RWPE2 (cell line): ENCODE results near the gene TICAM2.

ENCODE experiments used
- ATAC-seq: fragments of 200-7000 bp; cut with Tn5 transposase; 3 replicates; pipeline ENCODE4 v1.9.1; 2021; ENCODE audit warnings: low read depth
- DNase-seq: peaks from one replicate; pipeline ENCODE4 v3.0.0-alpha.2; 2020; ENCODE audit warnings: low spot score
- H3K27ac ChIP-seq: fragments of 450-650 bp; 2 replicates; pipeline ENCODE4 v1.5.1; 2017; ENCODE audit warnings: mild to moderate bottlenecking; ENCODE audit not compliant: poor library complexity, severe bottlenecking
- H3K27me3 ChIP-seq: fragments of 250-450 bp; sonication (Bioruptor Pico); 2 replicates; pipeline ENCODE4 v1.5.1; 2021; ENCODE audit warnings: mild to moderate bottlenecking, moderate library complexity; ENCODE audit not compliant: insufficient read depth, poor library complexity, severe bottlenecking
- H3K36me3 ChIP-seq: fragments of 250-450 bp; sonication (Bioruptor Pico); 2 replicates; pipeline ENCODE4 v1.5.1; 2020; ENCODE audit warnings: low read depth, mild to moderate bottlenecking, moderate library complexity
- H3K4me1 ChIP-seq: fragments of 250-450 bp; sonication (Bioruptor Pico); 2 replicates; pipeline ENCODE4 v1.5.1; 2021; ENCODE audit warnings: mild to moderate bottlenecking, moderate library complexity; ENCODE audit not compliant: insufficient read depth, poor library complexity, severe bottlenecking
- H3K4me3 ChIP-seq: fragments of 250-450 bp; sonication (Bioruptor Pico); 2 replicates; pipeline ENCODE4 v1.5.1; 2021; ENCODE audit warnings: mild to moderate bottlenecking, moderate library complexity; ENCODE audit not compliant: severe bottlenecking
- H3K9me3 ChIP-seq: fragments of 250-450 bp; sonication (Bioruptor Pico); 2 replicates; pipeline ENCODE4 v1.5.1; 2021; ENCODE audit warnings: mild to moderate bottlenecking, moderate library complexity; ENCODE audit not compliant: severe bottlenecking
- TF ChIP-seq, protein P1 (sequence below): fragments of 450-650 bp; IDR thresholded peaks from one replicate; pipeline ENCODE4 v1.5.1; 2017; ENCODE audit warnings: mild to moderate bottlenecking, moderate library complexity; ENCODE audit not compliant: poor library complexity, severe bottlenecking

TICAM2 gene

DNA sequence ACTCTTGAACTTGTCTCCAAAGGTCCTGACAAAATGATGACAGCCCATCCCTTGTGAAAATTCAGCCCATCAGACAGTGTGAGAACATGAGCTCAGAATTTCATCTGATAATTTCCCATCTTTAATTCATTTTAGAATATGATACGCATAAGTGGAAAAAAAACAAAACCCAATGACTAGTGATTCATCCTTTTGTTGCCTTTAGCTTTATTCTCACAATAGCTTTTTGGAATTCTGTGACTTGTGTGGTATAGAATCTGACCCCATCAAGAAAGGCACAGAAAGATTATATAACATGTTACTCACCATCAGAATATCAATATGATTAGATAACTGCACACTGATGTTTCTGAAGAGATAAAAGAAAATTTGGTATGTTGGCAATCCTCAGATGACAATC, 39.7 kb upstream of the TICAM2 start:
- Histone ChIP-seq H3K27ac (no peak overlapping the region), H3K9me3 (no peaks in the 10 kb centered on the region), H3K36me3 (no peaks in the 10 kb centered on the region), H3K4me1 (no peaks in the 10 kb centered on the region), H3K27me3 (no peaks in the 10 kb centered on the region), H3K4me3 (no peak overlapping the region)
- DNase-seq (no peak), ATAC-seq (no peak)
- TF ChIP-seq, protein P1, sequence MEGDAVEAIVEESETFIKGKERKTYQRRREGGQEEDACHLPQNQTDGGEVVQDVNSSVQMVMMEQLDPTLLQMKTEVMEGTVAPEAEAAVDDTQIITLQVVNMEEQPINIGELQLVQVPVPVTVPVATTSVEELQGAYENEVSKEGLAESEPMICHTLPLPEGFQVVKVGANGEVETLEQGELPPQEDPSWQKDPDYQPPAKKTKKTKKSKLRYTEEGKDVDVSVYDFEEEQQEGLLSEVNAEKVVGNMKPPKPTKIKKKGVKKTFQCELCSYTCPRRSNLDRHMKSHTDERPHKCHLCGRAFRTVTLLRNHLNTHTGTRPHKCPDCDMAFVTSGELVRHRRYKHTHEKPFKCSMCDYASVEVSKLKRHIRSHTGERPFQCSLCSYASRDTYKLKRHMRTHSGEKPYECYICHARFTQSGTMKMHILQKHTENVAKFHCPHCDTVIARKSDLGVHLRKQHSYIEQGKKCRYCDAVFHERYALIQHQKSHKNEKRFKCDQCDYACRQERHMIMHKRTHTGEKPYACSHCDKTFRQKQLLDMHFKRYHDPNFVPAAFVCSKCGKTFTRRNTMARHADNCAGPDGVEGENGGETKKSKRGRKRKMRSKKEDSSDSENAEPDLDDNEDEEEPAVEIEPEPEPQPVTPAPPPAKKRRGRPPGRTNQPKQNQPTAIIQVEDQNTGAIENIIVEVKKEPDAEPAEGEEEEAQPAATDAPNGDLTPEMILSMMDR, result no peak

- ATAC-seq (no peak), DNase-seq (no peak)
- H3K4me3 ChIP-seq, result no peak overlapping the region
- TF ChIP-seq, protein P1, result no peak
- H3K36me3 ChIP-seq, result no peaks in the 10 kb centered on the region
- H3K9me3 ChIP-seq, result no peaks in the 10 kb centered on the region
- no peak overlapping the region for H3K27ac ChIP-seq
- H3K27me3 ChIP-seq, result no peaks in the 10 kb centered on the region
- H3K4me1 ChIP-seq, result no peaks in the 10 kb centered on the region
Observed at GRCh38 chr5:115640274-115640673, 38.0 kb upstream of the TICAM2 start.

DNA sequence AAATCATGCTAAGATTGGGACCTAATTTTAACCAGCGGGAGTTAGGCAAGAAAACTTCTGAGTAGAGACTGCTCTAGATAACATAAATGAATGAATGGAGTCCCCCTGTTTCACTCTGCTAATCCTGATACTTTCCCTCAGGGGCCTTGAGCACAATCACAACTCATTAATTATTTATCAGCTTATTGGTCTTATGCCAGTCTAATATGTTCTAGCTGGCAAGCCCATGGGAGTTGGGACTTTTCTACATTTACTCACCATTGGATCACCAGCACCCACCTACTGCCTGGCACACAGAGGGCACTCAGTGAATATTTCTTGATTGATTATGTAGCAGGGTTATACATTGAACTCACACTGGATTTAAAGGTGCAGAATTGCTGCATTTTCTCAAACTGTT, 37.1 kb upstream of the TICAM2 start:
- DNase-seq (no peak), ATAC-seq (no peak)
- no peak overlapping the region for H3K27ac ChIP-seq
- H3K36me3 ChIP-seq, result no peaks in the 10 kb centered on the region
- no peaks in the 10 kb centered on the region for H3K27me3 ChIP-seq
- no peaks in the 10 kb centered on the region for H3K9me3 ChIP-seq
- H3K4me1 ChIP-seq, result peaks cover 3% of the 10 kb centered on the region
- no peak overlapping the region for H3K4me3 ChIP-seq
- TF ChIP-seq, protein P1, result no peak

- TF ChIP-seq, protein P1, result no peak
- DNase-seq (no peak), ATAC-seq (no peak)
- H3K36me3 ChIP-seq, result no peaks in the 10 kb centered on the region
- no peaks in the 10 kb centered on the region for H3K27me3 ChIP-seq
- no peak overlapping the region for H3K4me3 ChIP-seq
- H3K27ac ChIP-seq, result no peak overlapping the region
- no peaks in the 10 kb centered on the region for H3K9me3 ChIP-seq
- peaks cover 6% of the 10 kb centered on the region for H3K4me1 ChIP-seq
Observed at GRCh38 chr5:115637507-115637906, 35.2 kb upstream of the TICAM2 start.

GRCh38 chr5:115636008-115636407, 33.7 kb upstream of the TICAM2 start:
- no peaks in the 10 kb centered on the region for H3K9me3 ChIP-seq
- DNase-seq, result no peak
- no peak overlapping the region for H3K27ac ChIP-seq
- TF ChIP-seq, protein P1, result no peak
- no peaks in the 10 kb centered on the region for H3K27me3 ChIP-seq
- H3K4me1 ChIP-seq, result peaks cover 6% of the 10 kb centered on the region
- no peak for ATAC-seq
- H3K4me3 ChIP-seq, result no peak overlapping the region
- H3K36me3 ChIP-seq, result no peaks in the 10 kb centered on the region
